ENCODE measurements around the gene TMEM131. TPM values are rescaled to one million over a fixed set of nuclear protein-coding genes. Genes with fewer than 3 reads are reported as not detected.
"Not testable (repeated sequence)": the region's sequence is repeated elsewhere in the genome, so short reads cannot be mapped to it uniquely, and the experiment has no call there.

TMEM131 gene
- total RNA-seq, 1 donor from 2014 or later, result 28.9 TPM

- no peaks in the 10 kb centered on the region for H3K27me3 ChIP-seq (ENCODE audit: low read depth)
- no peaks in the 10 kb centered on the region for H3K36me3 ChIP-seq
- no peak for DNase-seq
- no peak overlapping the region for H3K4me3 ChIP-seq
- no peak for TF ChIP-seq CTCF (IDR thresholded peaks at IDR 0.05; ENCODE audit: borderline replicate concordance)
- no peaks in the 10 kb centered on the region for H3K9me3 ChIP-seq (replicated peaks)
- intact Hi-C loops (cut with micrococcal nuclease), result no loop called here
- no peak overlapping the region for H3K27ac ChIP-seq (replicated peaks)
- H3K4me1 ChIP-seq, result peaks cover 25% of the 10 kb centered on the region
Measured at GRCh38 chr2:97851172-97851571, 144.6 kb downstream of the TMEM131 start.

DNA sequence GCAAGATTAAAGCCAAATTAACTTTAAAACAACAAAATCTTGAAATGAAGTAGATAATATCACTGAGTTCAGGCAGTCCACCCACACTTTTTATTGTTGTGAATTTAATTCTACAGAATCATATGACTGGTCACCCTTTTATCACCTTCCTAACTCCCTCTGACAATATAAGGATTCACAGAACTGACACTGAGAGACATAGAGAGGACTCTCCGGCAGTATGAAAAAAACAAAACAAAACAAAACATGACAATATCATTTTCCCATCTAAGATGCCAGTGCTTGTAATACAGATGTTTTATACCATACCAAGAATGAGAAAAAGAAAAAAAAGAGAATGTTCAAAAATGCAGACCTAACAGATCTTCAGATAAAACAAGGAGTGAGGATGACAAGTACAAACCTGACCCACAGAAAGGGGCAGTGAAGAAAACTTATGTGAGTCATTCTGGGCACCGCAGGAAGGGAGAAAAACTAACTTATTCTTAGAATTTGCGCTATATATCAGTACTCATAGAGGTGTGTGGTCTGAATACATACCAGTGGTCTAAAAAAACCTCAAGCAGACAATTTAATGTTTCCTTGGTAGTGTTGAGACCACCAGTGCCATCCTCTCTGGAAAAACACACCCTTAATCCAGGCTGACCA is 145.7 kb downstream of the TMEM131 start:
- intact Hi-C loops (cut with micrococcal nuclease), result no loop called here
- Histone ChIP-seq H3K27me3 (ENCODE audit: low read depth) (no peaks in the 10 kb centered on the region), H3K9me3 (replicated peaks) (no peaks in the 10 kb centered on the region), H3K36me3 (no peaks in the 10 kb centered on the region), H3K4me1 (peaks cover 27% of the 10 kb centered on the region), H3K4me3 (no peak overlapping the region), H3K27ac (replicated peaks) (no peak overlapping the region)
- no peak for TF ChIP-seq CTCF (IDR thresholded peaks at IDR 0.05; ENCODE audit: borderline replicate concordance)
- DNase-seq, result no peak

DNA sequence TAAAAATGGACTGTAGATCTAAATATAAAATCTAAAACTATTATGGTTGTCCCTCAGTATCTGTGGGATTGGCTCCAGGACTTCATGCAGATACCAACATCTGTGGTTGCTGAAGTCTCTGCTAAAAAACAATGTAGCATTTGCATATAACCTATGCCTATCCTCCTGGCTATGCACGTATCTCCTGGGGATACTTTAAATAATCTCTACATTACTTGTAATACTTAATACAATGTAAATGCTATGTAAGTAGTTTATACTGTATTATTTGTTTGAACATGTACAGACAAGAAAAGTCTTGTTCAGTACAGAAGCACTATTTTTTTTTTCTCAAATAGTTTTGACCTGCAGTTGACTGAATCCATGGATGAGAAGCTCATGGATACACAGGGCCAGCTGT is 147.4 kb downstream of the TMEM131 start:
- Histone ChIP-seq H3K27me3 (ENCODE audit: low read depth) (no peaks in the 10 kb centered on the region), H3K9me3 (replicated peaks) (no peaks in the 10 kb centered on the region), H3K36me3 (no peaks in the 10 kb centered on the region), H3K4me3 (no peak overlapping the region), H3K27ac (replicated peaks) (peak overlapping the region; percentile 20), H3K4me1 (peaks cover 40% of the 10 kb centered on the region)
- intact Hi-C loops (cut with micrococcal nuclease), result no loop called here
- no peak for TF ChIP-seq CTCF (IDR thresholded peaks at IDR 0.05; ENCODE audit: borderline replicate concordance)
- DNase-seq, result no peak

DNA sequence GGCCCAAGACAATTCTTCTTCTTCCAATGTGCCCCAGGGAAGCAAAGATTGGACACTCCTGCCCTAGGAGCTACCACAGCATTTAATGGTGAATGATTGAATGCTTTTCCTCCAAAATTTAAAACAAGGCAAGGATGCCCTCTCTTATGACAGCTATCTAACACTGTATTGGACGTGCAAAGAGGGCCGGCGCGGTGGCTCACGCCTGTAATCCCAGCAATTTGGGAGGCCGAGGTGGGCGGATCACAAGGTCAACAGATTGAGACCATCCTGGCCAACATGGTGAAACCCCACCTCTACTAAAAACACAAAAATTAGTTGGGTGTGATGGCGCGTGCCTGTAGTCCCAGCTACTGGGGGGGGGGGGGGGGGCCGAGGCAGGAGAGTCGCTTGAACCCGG is 149.0 kb downstream of the TMEM131 start:
- H3K9me3 ChIP-seq (replicated peaks); H3K36me3 ChIP-seq; H3K4me3 ChIP-seq; H3K27ac ChIP-seq (replicated peaks); H3K27me3 ChIP-seq (ENCODE audit: low read depth); DNase-seq; intact Hi-C loops (cut with micrococcal nuclease): not testable (repeated sequence)
- H3K4me1 ChIP-seq, result peaks cover 40% of the 10 kb centered on the region

DNA sequence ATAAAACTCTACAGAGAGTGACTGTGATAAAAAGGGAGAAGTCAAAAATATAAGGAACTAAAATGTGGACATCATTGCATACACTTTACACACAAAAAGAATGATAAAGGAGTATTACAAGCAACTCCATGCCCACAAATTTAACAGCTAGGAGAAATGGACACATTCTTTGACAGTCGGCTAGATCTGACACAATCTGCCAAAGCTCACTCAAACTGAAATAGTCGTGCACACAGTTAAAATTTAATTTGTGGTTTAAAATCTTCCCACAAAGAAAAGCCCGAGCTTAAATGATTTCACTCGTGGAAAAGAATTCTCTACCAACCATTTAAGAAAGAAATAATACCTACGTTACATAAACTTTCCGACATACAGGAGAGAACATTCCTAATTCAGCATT is 149.9 kb downstream of the TMEM131 start:
- intact Hi-C loops (cut with micrococcal nuclease), result no loop called here
- H3K4me1 ChIP-seq, result peaks cover 40% of the 10 kb centered on the region
- no peak for TF ChIP-seq CTCF (IDR thresholded peaks at IDR 0.05; ENCODE audit: borderline replicate concordance)

GRCh38 chr2:97845133-97845532 is 150.6 kb downstream of the TMEM131 start:
- Histone ChIP-seq H3K36me3 (peaks cover 13% of the 10 kb centered on the region), H3K9me3 (replicated peaks) (no peaks in the 10 kb centered on the region), H3K4me3 (no peak overlapping the region), H3K27me3 (ENCODE audit: low read depth) (no peaks in the 10 kb centered on the region), H3K27ac (replicated peaks) (no peak overlapping the region), H3K4me1 (peaks cover 40% of the 10 kb centered on the region)
- TF ChIP-seq CTCF (IDR thresholded peaks at IDR 0.05; ENCODE audit: borderline replicate concordance), result no peak
- no peak for DNase-seq
- intact Hi-C loops (cut with micrococcal nuclease), result no loop called here

More for the DNA sequence above, 149.9 kb downstream of the TMEM131 start:
- Histone ChIP-seq H3K4me3 (no peak overlapping the region), H3K27ac (replicated peaks) (no peak overlapping the region), H3K27me3 (ENCODE audit: low read depth) (no peaks in the 10 kb centered on the region), H3K9me3 (replicated peaks) (no peaks in the 10 kb centered on the region), H3K36me3 (peaks cover 6% of the 10 kb centered on the region)
- no peak for DNase-seq

Data from left ventricle myocardium inferior (tissue), 1 donor.